WTC11 (cell line): ENCODE data around the gene MKI67.

Source experiments
- CREB1 ChIP-seq: sonication (generic); formaldehyde crosslinking; IDR thresholded peaks from 2 replicates; pipeline ENCODE4 v1.8.0; 2023; ENCODE audit warnings: mild to moderate bottlenecking, missing genetic modification reagents
- FOXJ3 ChIP-seq: sonication (generic); formaldehyde crosslinking; IDR thresholded peaks from 2 replicates; pipeline ENCODE4 v1.9.0; 2021; ENCODE audit warnings: missing genetic modification reagents, mild to moderate bottlenecking, borderline replicate concordance
- GABPB1 ChIP-seq: sonication (generic); formaldehyde crosslinking; IDR thresholded peaks from 2 replicates; pipeline ENCODE4 v1.8.1; 2023; ENCODE audit warnings: mild to moderate bottlenecking, missing genetic modification reagents
- NR3C1 ChIP-seq: sonication (generic); formaldehyde crosslinking; conservative IDR thresholded peaks from 2 replicates; pipeline ENCODE4 v1.8.1; 2023; ENCODE audit warnings: low read depth, mild to moderate bottlenecking, missing genetic modification reagents
- TEAD4 ChIP-seq: sonication (generic); formaldehyde crosslinking; IDR thresholded peaks from 2 replicates; pipeline ENCODE4 v1.8.0; 2022; ENCODE audit warnings: mild to moderate bottlenecking, missing genetic modification reagents
- ZNF121 ChIP-seq: sonication (generic); formaldehyde crosslinking; IDR thresholded peaks from 2 replicates; pipeline ENCODE4 v1.8.0; 2023; ENCODE audit warnings: missing genetic modification reagents
- ZNF317 ChIP-seq: sonication (generic); formaldehyde crosslinking; IDR thresholded peaks from 2 replicates; pipeline ENCODE4 v1.8.1; 2023; ENCODE audit warnings: low read depth, mild to moderate bottlenecking, moderate library complexity, missing genetic modification reagents, borderline replicate concordance
- TF ChIP-seq, protein P1 (sequence below): fragments of 200-600 bp; IDR thresholded peaks from 2 replicates; pipeline ENCODE4 v1.8.0; 2022; ENCODE audit warnings: antibody characterized with exemption
- TF ChIP-seq, protein P2 (sequence below): sonication (generic); formaldehyde crosslinking; IDR thresholded peaks from 2 replicates; pipeline ENCODE4 v1.8.0; 2022; ENCODE audit warnings: mild to moderate bottlenecking, missing genetic modification reagents

DNA sequence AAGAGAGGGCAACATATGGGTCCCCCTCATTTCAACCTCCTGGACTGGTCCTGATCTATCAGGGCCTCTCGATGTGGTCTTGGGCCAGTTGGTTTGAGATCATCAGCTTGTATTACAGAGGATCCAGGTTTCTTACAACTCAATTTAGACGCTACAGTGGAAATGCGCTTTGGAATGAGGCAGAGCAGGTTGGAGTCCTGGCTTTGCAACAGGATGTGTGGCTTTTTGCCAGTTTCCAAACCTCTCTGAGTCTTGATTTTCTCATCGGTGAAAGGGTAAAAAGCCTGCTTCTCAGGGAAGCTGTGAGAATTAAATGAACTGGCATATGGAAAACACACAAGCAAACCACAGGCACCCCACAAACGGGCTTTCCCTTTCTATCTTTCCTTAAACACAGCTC, 37.5 kb upstream of the MKI67 start:
- TF ChIP-seq, protein P1, sequence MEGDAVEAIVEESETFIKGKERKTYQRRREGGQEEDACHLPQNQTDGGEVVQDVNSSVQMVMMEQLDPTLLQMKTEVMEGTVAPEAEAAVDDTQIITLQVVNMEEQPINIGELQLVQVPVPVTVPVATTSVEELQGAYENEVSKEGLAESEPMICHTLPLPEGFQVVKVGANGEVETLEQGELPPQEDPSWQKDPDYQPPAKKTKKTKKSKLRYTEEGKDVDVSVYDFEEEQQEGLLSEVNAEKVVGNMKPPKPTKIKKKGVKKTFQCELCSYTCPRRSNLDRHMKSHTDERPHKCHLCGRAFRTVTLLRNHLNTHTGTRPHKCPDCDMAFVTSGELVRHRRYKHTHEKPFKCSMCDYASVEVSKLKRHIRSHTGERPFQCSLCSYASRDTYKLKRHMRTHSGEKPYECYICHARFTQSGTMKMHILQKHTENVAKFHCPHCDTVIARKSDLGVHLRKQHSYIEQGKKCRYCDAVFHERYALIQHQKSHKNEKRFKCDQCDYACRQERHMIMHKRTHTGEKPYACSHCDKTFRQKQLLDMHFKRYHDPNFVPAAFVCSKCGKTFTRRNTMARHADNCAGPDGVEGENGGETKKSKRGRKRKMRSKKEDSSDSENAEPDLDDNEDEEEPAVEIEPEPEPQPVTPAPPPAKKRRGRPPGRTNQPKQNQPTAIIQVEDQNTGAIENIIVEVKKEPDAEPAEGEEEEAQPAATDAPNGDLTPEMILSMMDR: no peak
- TF ChIP-seq NR3C1 (CRISPR knock-in tag) (no peak), CREB1 (no peak), FOXJ3 (CRISPR knock-in tag) (no peak), ZNF317 (CRISPR knock-in tag) (no peak), TEAD4 (CRISPR knock-in tag) (no peak), GABPB1 (no peak), ZNF121 (no peak)
- TF ChIP-seq, protein P2, sequence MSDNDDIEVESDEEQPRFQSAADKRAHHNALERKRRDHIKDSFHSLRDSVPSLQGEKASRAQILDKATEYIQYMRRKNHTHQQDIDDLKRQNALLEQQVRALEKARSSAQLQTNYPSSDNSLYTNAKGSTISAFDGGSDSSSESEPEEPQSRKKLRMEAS (CRISPR knock-in tag): no peak
